Measurements from ENCODE around the gene NFATC2. TPM values are rescaled to one million over a fixed set of nuclear protein-coding genes. Genes with fewer than 3 reads are reported as not detected.

Gene NFATC2
- total RNA-seq, 1 donor from 2014 or later, result 2.0 TPM

DNA sequence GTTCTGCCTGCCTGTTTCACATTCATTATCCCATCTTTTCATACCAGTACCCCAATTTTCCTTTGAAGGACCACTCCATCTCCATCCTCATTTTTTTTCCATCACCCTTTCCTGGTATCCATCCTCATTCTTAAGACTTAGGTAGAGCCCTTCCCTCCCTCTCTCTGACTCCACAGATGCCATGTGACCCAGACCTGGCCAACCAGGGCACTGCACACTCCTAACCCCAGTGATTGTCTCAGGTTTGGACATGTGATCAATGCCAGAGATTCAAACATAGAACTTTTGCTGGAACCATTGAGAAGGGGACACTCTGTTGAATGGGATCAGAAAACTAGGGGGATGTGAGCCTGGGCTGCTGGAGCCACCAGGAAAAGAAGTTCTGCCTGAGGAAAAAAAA lies 39.1 kb upstream of the NFATC2 start:
- H3K27ac Mint-ChIP-seq (ENCODE audit: unreplicated experiment), result no peak overlapping the region
- TF ChIP-seq CTCF (IDR thresholded peaks at IDR 0.05), result no peak
- H3K27me3 Mint-ChIP-seq (ENCODE audit: low read depth), result no peaks in the 10 kb centered on the region
- no peaks in the 10 kb centered on the region for H3K9me3 Mint-ChIP-seq (ENCODE audit: low read depth)
- no peak for DNase-seq (ENCODE audit: low spot score)
- no peak overlapping the region for H3K4me3 Mint-ChIP-seq (ENCODE audit: unreplicated experiment)
- peaks cover 12% of the 10 kb centered on the region for H3K4me1 Mint-ChIP-seq (ENCODE audit: low read depth)
- no peaks in the 10 kb centered on the region for H3K36me3 Mint-ChIP-seq (ENCODE audit: low read depth)

GRCh38 chr20:51579137-51579536 lies 36.6 kb upstream of the NFATC2 start:
- no peak overlapping the region for H3K4me3 Mint-ChIP-seq (ENCODE audit: unreplicated experiment)
- no peak for DNase-seq (ENCODE audit: low spot score)
- no peak overlapping the region for H3K27ac Mint-ChIP-seq (ENCODE audit: unreplicated experiment)
- H3K9me3 Mint-ChIP-seq (ENCODE audit: low read depth), result peaks cover 6% of the 10 kb centered on the region
- H3K27me3 Mint-ChIP-seq (ENCODE audit: low read depth), result no peaks in the 10 kb centered on the region
- no peaks in the 10 kb centered on the region for H3K36me3 Mint-ChIP-seq (ENCODE audit: low read depth)
- TF ChIP-seq CTCF (IDR thresholded peaks at IDR 0.05), result no peak
- H3K4me1 Mint-ChIP-seq (ENCODE audit: low read depth), result peaks cover 4% of the 10 kb centered on the region

GRCh38 chr20:51578145-51578459 lies 35.6 kb upstream of the NFATC2 start:
- Mint-ChIP-seq H3K9me3 (ENCODE audit: low read depth) (peaks cover 6% of the 10 kb centered on the region), H3K27me3 (ENCODE audit: low read depth) (no peaks in the 10 kb centered on the region), H3K4me1 (ENCODE audit: low read depth) (peaks cover 4% of the 10 kb centered on the region), H3K4me3 (ENCODE audit: unreplicated experiment) (no peak overlapping the region), H3K27ac (ENCODE audit: unreplicated experiment) (no peak overlapping the region), H3K36me3 (ENCODE audit: low read depth) (no peaks in the 10 kb centered on the region)
- no peak for DNase-seq (ENCODE audit: low spot score)
- TF ChIP-seq CTCF (IDR thresholded peaks at IDR 0.05), result no peak

DNA sequence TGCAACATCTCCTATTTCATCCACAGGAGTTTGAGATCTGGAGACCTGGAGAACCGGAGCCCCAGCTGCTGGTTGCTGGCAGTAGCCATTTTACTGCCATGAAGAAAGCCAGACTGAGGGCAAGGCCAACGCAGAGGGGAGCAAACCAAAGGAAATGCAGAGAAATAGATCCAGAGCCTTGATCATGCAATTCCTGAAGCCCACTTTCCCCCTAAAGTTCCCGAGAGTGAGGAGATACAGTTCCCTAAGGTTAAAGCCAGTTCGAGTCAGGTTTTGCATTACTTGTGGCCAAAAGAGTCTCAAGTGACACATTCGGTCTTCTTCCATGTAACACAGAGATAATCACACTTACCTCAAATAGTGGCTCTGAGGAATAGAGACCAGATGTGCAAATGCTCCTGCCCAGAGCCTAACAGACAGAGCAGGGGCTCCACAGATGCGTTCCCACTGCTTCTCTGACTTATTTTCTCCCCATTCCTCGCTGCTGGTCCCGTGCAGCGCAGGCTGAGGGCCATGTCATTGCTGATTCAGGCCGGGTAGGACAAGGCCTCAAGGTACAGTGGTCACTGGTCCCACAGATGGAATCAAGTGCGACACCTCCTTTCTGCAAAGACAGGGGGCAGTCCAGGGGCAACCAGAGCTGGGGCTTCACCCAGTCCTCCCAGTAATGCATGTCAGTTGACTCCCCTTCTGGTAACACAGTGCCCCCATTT lies 35.1 kb upstream of the NFATC2 start:
- H3K4me3 Mint-ChIP-seq (ENCODE audit: unreplicated experiment), result no peak overlapping the region
- H3K9me3 Mint-ChIP-seq (ENCODE audit: low read depth), result peaks cover 6% of the 10 kb centered on the region
- no peaks in the 10 kb centered on the region for H3K36me3 Mint-ChIP-seq (ENCODE audit: low read depth)
- no peaks in the 10 kb centered on the region for H3K27me3 Mint-ChIP-seq (ENCODE audit: low read depth)
- peaks cover 4% of the 10 kb centered on the region for H3K4me1 Mint-ChIP-seq (ENCODE audit: low read depth)
- DNase-seq (ENCODE audit: low spot score), result no peak
- no peak overlapping the region for H3K27ac Mint-ChIP-seq (ENCODE audit: unreplicated experiment)
- no peak for TF ChIP-seq CTCF (IDR thresholded peaks at IDR 0.05)

DNA sequence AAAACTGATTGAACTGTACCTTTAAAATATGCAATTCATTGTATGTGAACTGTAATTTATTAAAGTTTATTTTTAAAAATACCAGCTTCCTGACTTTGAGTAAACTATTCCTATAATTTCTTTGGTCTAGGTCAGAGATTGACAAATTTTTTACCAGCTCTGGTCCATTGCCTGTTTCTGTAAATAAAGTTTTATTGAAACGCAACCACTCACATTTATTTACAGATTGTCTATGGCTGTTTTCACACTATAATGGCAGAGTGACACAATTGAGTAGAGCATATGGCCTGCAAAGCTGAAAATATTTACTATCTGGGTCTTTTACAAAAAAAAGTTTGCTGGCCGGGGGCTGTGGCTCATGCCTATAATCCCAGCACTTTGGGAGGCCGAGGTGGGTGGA lies 33.0 kb upstream of the NFATC2 start:
- H3K36me3 Mint-ChIP-seq (ENCODE audit: low read depth), result no peaks in the 10 kb centered on the region
- H3K4me3 Mint-ChIP-seq (ENCODE audit: unreplicated experiment), result no peak overlapping the region
- H3K9me3 Mint-ChIP-seq (ENCODE audit: low read depth), result peaks cover 6% of the 10 kb centered on the region
- DNase-seq (ENCODE audit: low spot score), result no peak
- H3K4me1 Mint-ChIP-seq (ENCODE audit: low read depth), result peaks cover 4% of the 10 kb centered on the region
- TF ChIP-seq CTCF (IDR thresholded peaks at IDR 0.05), result no peak
- no peaks in the 10 kb centered on the region for H3K27me3 Mint-ChIP-seq (ENCODE audit: low read depth)
- H3K27ac Mint-ChIP-seq (ENCODE audit: unreplicated experiment), result no peak overlapping the region

Data from chondrocyte (in vitro differentiated cells).